Measurements from ENCODE around the gene WASF3. TPM values are rescaled to one million over a fixed set of nuclear protein-coding genes. Genes with fewer than 3 reads are reported as not detected.

Gene WASF3
- total RNA-seq, 4 donors from 2014 or later = 22.9 to 50.8 (median 47.9) TPM

GRCh38 chr13:26616126-26616525 lies 58.6 kb downstream of the WASF3 start:
- no peak for TF ChIP-seq CTCF (IDR thresholded peaks at IDR 0.05)
- DNase-seq (ENCODE audit: low spot score) = no peak
- no peak for ATAC-seq (ENCODE audit: low FRiP score)

- ATAC-seq (ENCODE audit: low FRiP score) (no peak), DNase-seq (ENCODE audit: low spot score) (no peak)
- TF ChIP-seq CTCF (IDR thresholded peaks at IDR 0.05) = no peak
Measured at GRCh38 chr13:26618726-26619125, 61.2 kb downstream of the WASF3 start.

- no peak for ATAC-seq (ENCODE audit: low FRiP score)
- DNase-seq (ENCODE audit: low spot score) = no peak
- no peak for TF ChIP-seq CTCF (IDR thresholded peaks at IDR 0.05)
Measured at GRCh38 chr13:26619358-26619757, 61.9 kb downstream of the WASF3 start.

- TF ChIP-seq CTCF (IDR thresholded peaks at IDR 0.05) = no peak
- ATAC-seq (ENCODE audit: low FRiP score) (no peak), DNase-seq (ENCODE audit: low spot score) (no peak)
Measured at GRCh38 chr13:26621731-26622401, 64.4 kb downstream of the WASF3 start.

- no peak for DNase-seq (ENCODE audit: low spot score)
- TF ChIP-seq CTCF (IDR thresholded peaks at IDR 0.05) = no peak
Measured at GRCh38 chr13:26623125-26623524, 65.6 kb downstream of the WASF3 start.

GRCh38 chr13:26624572-26624971 lies 67.1 kb downstream of the WASF3 start:
- no peak for TF ChIP-seq CTCF (IDR thresholded peaks at IDR 0.05)
- DNase-seq (ENCODE audit: low spot score) (no peak), ATAC-seq (ENCODE audit: low FRiP score) (no peak)

More at GRCh38 chr13:26623125-26623524, 65.6 kb downstream of the WASF3 start:
- ATAC-seq (ENCODE audit: low FRiP score) = no peak

GRCh38 chr13:26626271-26626670 lies 68.8 kb downstream of the WASF3 start:
- no peak for ATAC-seq (ENCODE audit: low FRiP score)
- no peak for DNase-seq (ENCODE audit: low spot score)
- TF ChIP-seq CTCF (IDR thresholded peaks at IDR 0.05) = no peak

Measured in omental fat pad (tissue), 4 donors.